ENCODE data around the gene TFG. TPM values are rescaled to one million over a fixed set of nuclear protein-coding genes. Genes with fewer than 3 reads are reported as not detected.

Gene TFG
- total RNA-seq, 1 donor from 2014 or later, result 97.7 TPM

- DNase-seq, result no peak
- no peak for ATAC-seq (ENCODE audit: poor library complexity)
- intact Hi-C loops (cut with DNase I), result no loop called here
These were observed 68.0 kb downstream of the TFG start for GRCh38 chr3:100777271-100777670.

GRCh38 chr3:100779480-100779879 is 70.2 kb downstream of the TFG start:
- DNase-seq, result no peak
- intact Hi-C loops (cut with DNase I), result no loop called here
- no peak for ATAC-seq (ENCODE audit: poor library complexity)

- intact Hi-C loops (cut with DNase I), result no loop called here
- ATAC-seq (ENCODE audit: poor library complexity), result no peak
- no peak for DNase-seq
These were observed 70.9 kb downstream of the TFG start for GRCh38 chr3:100780071-100780622.

- DNase-seq, result no peak
- intact Hi-C loops (cut with DNase I), result no loop called here
These were observed 72.0 kb downstream of the TFG start for GRCh38 chr3:100781301-100781700.

GRCh38 chr3:100782348-100782747 is 73.1 kb downstream of the TFG start:
- intact Hi-C loops (cut with DNase I), result no loop called here
- ATAC-seq (ENCODE audit: poor library complexity) (peak; percentile 27), DNase-seq (no peak)

More at GRCh38 chr3:100781301-100781700, 72.0 kb downstream of the TFG start:
- ATAC-seq (ENCODE audit: poor library complexity), result no peak

- no peak for ATAC-seq (ENCODE audit: poor library complexity)
- intact Hi-C loops (cut with DNase I), result no loop called here
- DNase-seq, result no peak
These were observed 73.6 kb downstream of the TFG start for GRCh38 chr3:100782906-100783305.

- DNase-seq (no peak), ATAC-seq (ENCODE audit: poor library complexity) (no peak)
- intact Hi-C loops (cut with DNase I), result no loop called here
These were observed 74.3 kb downstream of the TFG start for GRCh38 chr3:100783619-100784018.

- ATAC-seq (ENCODE audit: poor library complexity), result no peak
- no peak for DNase-seq
- intact Hi-C loops (cut with DNase I), result no loop called here
These were observed 80.3 kb downstream of the TFG start for GRCh38 chr3:100789579-100789978.

GRCh38 chr3:100796556-100796955 is 87.3 kb downstream of the TFG start:
- no peak for DNase-seq
- peak; percentile 25 for ATAC-seq (ENCODE audit: poor library complexity)
- intact Hi-C loops (cut with DNase I), result no loop called here

- intact Hi-C loops (cut with DNase I), result no loop called here
- DNase-seq (no peak), ATAC-seq (ENCODE audit: poor library complexity) (no peak)
These were observed 88.7 kb downstream of the TFG start for GRCh38 chr3:100798012-100798411.

Other genes starting within 250 kb of the TFG start
- gene TMEM45A, start 216.9 kb upstream of the TFG start, total RNA-seq, result 3.6 TPM
- not detected for gene ADGRG7, start 99.9 kb upstream of the TFG start, total RNA-seq